NB4 (cell line): ENCODE results near the gene AQP2.

ENCODE experiments used
- DNase-seq: peaks from one replicate; pipeline ENCODE4 v3.0.0; 2010; ENCODE audit warnings: low read depth
- H3K4me3 ChIP-seq: one replicate; pipeline ENCODE4 v1.5.1; 2011; ENCODE audit warnings: mild to moderate bottlenecking, low read depth, low read length, moderate library complexity
- CTCF ChIP-seq: IDR thresholded peaks from one replicate; pipeline ENCODE4 v1.5.1; 2012; ENCODE audit warnings: low read depth, low read length
- MAX ChIP-seq: IDR thresholded peaks from 2 replicates; pipeline ENCODE4 v1.6.1; 2011; ENCODE audit warnings: low read depth, low read length
- MYC ChIP-seq: IDR thresholded peaks from 2 replicates; pipeline ENCODE4 v1.6.1; 2011; ENCODE audit warnings: low read depth, low read length
- POLR2A ChIP-seq: IDR thresholded peaks from 2 replicates; pipeline ENCODE4 v1.6.1; 2011; ENCODE audit warnings: mild to moderate bottlenecking; ENCODE audit not compliant: insufficient read length; ENCODE audit errors: extremely low read depth

Gene AQP2

GRCh38 chr12:49957570-49957967 lies 7.0 kb downstream of the AQP2 start:
- H3K4me3 ChIP-seq = no peak overlapping the region
- DNase-seq = no peak
- no peak for TF ChIP-seq POLR2A
- TF ChIP-seq MAX = no peak
- TF ChIP-seq MYC = no peak
- TF ChIP-seq CTCF = no peak

GRCh38 chr12:49959685-49960473 lies 9.3 kb downstream of the AQP2 start:
- peak; percentile 98 for DNase-seq
- H3K4me3 ChIP-seq = peak overlapping the region; percentile 26
- TF ChIP-seq MYC (no peak), MAX (no peak), POLR2A (no peak), CTCF (no peak)

- H3K4me3 ChIP-seq = peak overlapping the region; percentile 26
- DNase-seq = no peak
- no peak for TF ChIP-seq CTCF
- TF ChIP-seq MYC = no peak
- no peak for TF ChIP-seq MAX
- no peak for TF ChIP-seq POLR2A
Measured at GRCh38 chr12:49960474-49961110, 10.1 kb downstream of the AQP2 start.

GRCh38 chr12:49961111-49961922 lies 10.8 kb downstream of the AQP2 start, which contains the start of gene AQP5:
Gene AQP5, plus strand, starts transcription at chr12:49961872. Its CDS starts 146 bp downstream, at chr12:49962018.
- no peak for TF ChIP-seq CTCF
- TF ChIP-seq POLR2A = no peak
- TF ChIP-seq MYC = no peak
- no peak for TF ChIP-seq MAX
- DNase-seq = no peak
- no peak within 1 kb of the TSS for H3K4me3 ChIP-seq

GRCh38 chr12:49961993-49962764 lies 11.6 kb downstream of the AQP2 start:
- DNase-seq = no peak
- no peak for TF ChIP-seq CTCF
- TF ChIP-seq MAX = no peak
- no peak for TF ChIP-seq MYC
- no peak for TF ChIP-seq POLR2A
- no peak overlapping the region for H3K4me3 ChIP-seq
